HCT116 (cell line): ENCODE measurements around the gene IMPDH1. TPM values are rescaled to one million over a fixed set of nuclear protein-coding genes. Genes with fewer than 3 reads are reported as not detected.

Source experiments
- ATAC-seq: fragments of 200-7000 bp; cut with Tn5 transposase; 2 replicates; pipeline ENCODE4 v1.9.1; 2020; ENCODE audit warnings: mild to moderate bottlenecking, moderate library complexity
- BruUV-seq: library from RNA; stranded (reverse); fragments of 400-500 nt; replicated peaks from 2 replicates; lab custom pipeline; 2021; lab: Mats Ljungman, UMichigan
- CTCF ChIA-PET: fragments of 300-600 bp; sonication (Branson Sonifier 250); formaldehyde crosslinking; loops from one replicate; lab custom pipeline; 2021; ENCODE audit warnings: antibody characterized with exemption; lab: Charles Lee
- POLR2A ChIA-PET: fragments of 300-600, 350-600 bp; sonication (Branson Sonifier 250); formaldehyde crosslinking; loops from one replicate; lab custom pipeline; 2021; ENCODE audit warnings: antibody characterized with exemption; lab: Charles Lee
- RAD21 ChIA-PET, 2 experiments: fragments of 300-600 bp; sonication (Branson Sonifier 250); formaldehyde crosslinking; loops; one replicate each; lab custom pipeline; 2023; ENCODE audit warnings: low total read pairs in 2 of 2; ENCODE audit not compliant: uncharacterized antibody in 2 of 2, unreplicated experiment in 2 of 2, low non-redundant PET in 1 of 2; lab: Charles Lee
- DNase-seq: peaks from one replicate; pipeline ENCODE4 v3.0.0-alpha.2; 2010; ENCODE audit warnings: low read depth, low spot score
- H2AFZ ChIP-seq: fragments of 200-600 bp; shearing (Covaris generic), sonication (generic); 2 replicates; pipeline ENCODE4 v1.6.1; 2017; ENCODE audit warnings: low read depth, mixed run types, mixed read lengths, antibody characterized with exemption, low read length; ENCODE audit not compliant: poor library complexity, severe bottlenecking
- H3K27ac ChIP-seq: 2 replicates; pipeline ENCODE4 v1.5.1; 2012; ENCODE audit warnings: low read depth, low read length
- H3K27me3 ChIP-seq: fragments of 200-600 bp; sonication (generic); 2 replicates; pipeline ENCODE4 v1.6.1; 2016; ENCODE audit warnings: mixed run types, low read length, mixed read lengths; ENCODE audit not compliant: insufficient read depth
- H3K36me3 ChIP-seq, 2 experiments: fragments of 200-500 bp in 1 of 2; fragments of 200-600 bp in 1 of 2; sonication (Bioruptor generic) in 1 of 2; sonication (generic) in 1 of 2; 2 replicates each; pipeline versions ENCODE4 v1.5.1 to v1.6.1; 2014 to 2016; ENCODE audit warnings: low read length in 2 of 2, inconsistent platforms in 1 of 2, mixed read lengths in 1 of 2, mixed run types in 1 of 2; ENCODE audit not compliant: insufficient read depth in 2 of 2, control insufficient read depth in 1 of 2
- H3K4me1 ChIP-seq, 2 experiments: fragments of 200-600 bp in 1 of 2; sonication (generic) in 1 of 2; 2 replicates each; pipeline versions ENCODE4 v1.5.1 to v1.6.1; 2012 to 2017; ENCODE audit warnings: low read length in 2 of 2, inconsistent platforms in 1 of 2, mild to moderate bottlenecking in 1 of 2, mixed read lengths in 1 of 2, mixed run types in 1 of 2, moderate library complexity in 1 of 2; ENCODE audit not compliant: insufficient read depth in 2 of 2, control insufficient read depth in 1 of 2
- H3K4me2 ChIP-seq: fragments of 200-600 bp; sonication (generic); 2 replicates; pipeline ENCODE4 v1.6.1; 2017; ENCODE audit warnings: mixed run types, low read length, mixed read lengths
- H3K4me3 ChIP-seq, 2 experiments: fragments of 200-600 bp in 1 of 2; sonication (generic) in 1 of 2; replicated peaks in 1 of 2; 2 replicates each; pipeline ENCODE4 v1.5.1; 2011 to 2016; ENCODE audit warnings: low read length in 2 of 2, control low read depth in 1 of 2, low read depth in 1 of 2, mild to moderate bottlenecking in 1 of 2, mixed read lengths in 1 of 2, mixed run types in 1 of 2
- H3K79me2 ChIP-seq: fragments of 200-600 bp; sonication (generic); 2 replicates; pipeline ENCODE4 v1.6.1; 2017; ENCODE audit warnings: mild to moderate bottlenecking, mixed run types, low read length, moderate library complexity, mixed read lengths; ENCODE audit not compliant: insufficient read depth
- H3K9ac ChIP-seq: fragments of 200-600 bp; sonication (generic); 2 replicates; pipeline ENCODE4 v1.6.1; 2016; ENCODE audit warnings: low read length, mixed read lengths
- H3K9me2 ChIP-seq: fragments of 200-600 bp; sonication (generic), shearing (Covaris generic); 2 replicates; pipeline ENCODE4 v1.6.1; 2017; ENCODE audit warnings: mixed run types, mild to moderate bottlenecking, moderate library complexity; ENCODE audit not compliant: insufficient read depth
- H3K9me3 ChIP-seq, 2 experiments: fragments of 200-500 bp in 1 of 2; fragments of 200-600 bp in 1 of 2; sonication (Bioruptor generic) in 1 of 2; sonication (generic) in 1 of 2; 2 replicates each; pipeline ENCODE4 v1.6.1; 2014 to 2017; ENCODE audit warnings: low read length in 2 of 2, mixed read lengths in 2 of 2, inconsistent platforms in 1 of 2, low read depth in 1 of 2, mild to moderate bottlenecking in 1 of 2, mixed run types in 1 of 2, moderate library complexity in 1 of 2; ENCODE audit not compliant: control insufficient read depth in 1 of 2, insufficient read depth in 1 of 2
- H4K20me1 ChIP-seq: fragments of 200-600 bp; sonication (generic), shearing (Covaris generic); 2 replicates; pipeline ENCODE4 v1.6.1; 2017; ENCODE audit warnings: mixed run types, mild to moderate bottlenecking, moderate library complexity; ENCODE audit not compliant: insufficient read depth
- CEBPB ChIP-seq: IDR thresholded peaks from 2 replicates; pipeline ENCODE4 v1.6.1; 2012; ENCODE audit warnings: low read depth
- ELF1 ChIP-seq: IDR thresholded peaks from 2 replicates; pipeline ENCODE4 v1.6.1; 2012; ENCODE audit warnings: low read depth, borderline replicate concordance
- FOSL1 ChIP-seq: IDR thresholded peaks from 2 replicates; pipeline ENCODE4 v1.6.1; 2012; ENCODE audit warnings: low read depth
- JUND ChIP-seq: IDR thresholded peaks from 2 replicates; pipeline ENCODE4 v1.6.1; 2012
- POLR2A ChIP-seq: IDR thresholded peaks from 2 replicates; pipeline ENCODE4 v1.7.0; 2011; ENCODE audit warnings: borderline replicate concordance; ENCODE audit not compliant: insufficient read depth, insufficient read length; ENCODE audit errors: extremely low read depth
- POLR2AphosphoS5 ChIP-seq: IDR thresholded peaks from 2 replicates; pipeline ENCODE4 v1.6.1; 2011; ENCODE audit warnings: mild to moderate bottlenecking, low read depth, low read length, moderate library complexity
- REST ChIP-seq: IDR thresholded peaks from 2 replicates; pipeline ENCODE4 v1.6.1; 2012; ENCODE audit warnings: low read depth
- SIN3A ChIP-seq: IDR thresholded peaks from 2 replicates; pipeline ENCODE4 v1.6.1; 2012; ENCODE audit warnings: low read depth
- SP1 ChIP-seq: IDR thresholded peaks from 2 replicates; pipeline ENCODE4 v1.6.1; 2012; ENCODE audit warnings: low read depth
- SRF ChIP-seq: IDR thresholded peaks from 2 replicates; pipeline ENCODE4 v1.6.1; 2012; ENCODE audit warnings: low read depth
- ZFX ChIP-seq: fragments of 450-650 bp; IDR thresholded peaks from 2 replicates; pipeline ENCODE4 v1.6.1; 2017
- intact Hi-C: fragments of 100-400 bp; cut with micrococcal nuclease; formaldehyde crosslinking; loops from 2 replicates; pipeline ENCODE4 v1.10.0; 2022
- total RNA-seq: library from RNA; stranded (reverse); gene quantifications from one replicate; pipeline ENCODE4 v1.2.1, GENCODE V29; 2021; ENCODE audit not compliant: unreplicated experiment

Gene IMPDH1
- total RNA-seq, 1 experiment from 2014 or later = 98.2 TPM

GRCh38 chr7:128357217-128357613 lies 52.6 kb downstream of the IMPDH1 start:
- no peaks in the 10 kb centered on the region for H3K36me3 ChIP-seq
- ATAC-seq = no peak
- CTCF ChIA-PET = interaction anchor here (1.3 to 2.3 kb wide), 3 partner anchors 10 to 30 kb away, joined by 5 to 14 read pairs (median 7); no protein-coding TSS in a partner anchor
- H3K9me2 ChIP-seq = no peaks in the 10 kb centered on the region
- H2AFZ ChIP-seq = no peak overlapping the region
- TF ChIP-seq FOSL1 (no peak), JUND (no peak), ZFX (no peak), SIN3A (no peak), SRF (no peak), REST (no peak), CEBPB (no peak), POLR2A (no peak), POLR2AphosphoS5 (no peak), ELF1 (no peak), SP1 (no peak)
- TF ChIP-seq, all 23 proteins: peak for 0
- Histone ChIP-seq H3K9me3 (no peaks in the 10 kb centered on the region), H3K9ac (no peak overlapping the region), H3K27me3 (no peaks in the 10 kb centered on the region), H3K4me1 (peaks cover 4 to 14% of the 10 kb centered on the region in 2 experiments), H3K4me2 (no peak overlapping the region), H3K27ac (no peak overlapping the region), H3K79me2 (no peaks in the 10 kb centered on the region), H4K20me1 (no peaks in the 10 kb centered on the region), H3K4me3 (no peak overlapping the region)
- no TSS peak for BruUV-seq
- DNase-seq = no peak
- ChIA-PET POLR2A (no interaction called here), RAD21 (no interaction called here)
- intact Hi-C loops = no loop called here
